ENCODE results near the gene LHPP. TPM values are rescaled to one million over a fixed set of nuclear protein-coding genes. Genes with fewer than 3 reads are reported as not detected.

The LHPP gene
- total RNA-seq, 1 donor from 2014 or later, result 18.8 TPM

GRCh38 chr10:124598773-124599587, 137.4 kb downstream of the LHPP start:
- H3K9me3 Mint-ChIP-seq (ENCODE audit: unreplicated experiment), result no peaks in the 10 kb centered on the region
- no peaks in the 10 kb centered on the region for H3K4me1 Mint-ChIP-seq (ENCODE audit: unreplicated experiment)
- no peak overlapping the region for H3K27ac Mint-ChIP-seq (ENCODE audit: unreplicated experiment)
- no peaks in the 10 kb centered on the region for H3K36me3 Mint-ChIP-seq (ENCODE audit: unreplicated experiment)
- no peak overlapping the region for H3K4me3 Mint-ChIP-seq (ENCODE audit: unreplicated experiment)
- H3K27me3 Mint-ChIP-seq (ENCODE audit: unreplicated experiment), result no peaks in the 10 kb centered on the region
- DNase-seq (ENCODE audit: extremely low spot score, unreplicated experiment), result no peak
- TF ChIP-seq, protein P1, sequence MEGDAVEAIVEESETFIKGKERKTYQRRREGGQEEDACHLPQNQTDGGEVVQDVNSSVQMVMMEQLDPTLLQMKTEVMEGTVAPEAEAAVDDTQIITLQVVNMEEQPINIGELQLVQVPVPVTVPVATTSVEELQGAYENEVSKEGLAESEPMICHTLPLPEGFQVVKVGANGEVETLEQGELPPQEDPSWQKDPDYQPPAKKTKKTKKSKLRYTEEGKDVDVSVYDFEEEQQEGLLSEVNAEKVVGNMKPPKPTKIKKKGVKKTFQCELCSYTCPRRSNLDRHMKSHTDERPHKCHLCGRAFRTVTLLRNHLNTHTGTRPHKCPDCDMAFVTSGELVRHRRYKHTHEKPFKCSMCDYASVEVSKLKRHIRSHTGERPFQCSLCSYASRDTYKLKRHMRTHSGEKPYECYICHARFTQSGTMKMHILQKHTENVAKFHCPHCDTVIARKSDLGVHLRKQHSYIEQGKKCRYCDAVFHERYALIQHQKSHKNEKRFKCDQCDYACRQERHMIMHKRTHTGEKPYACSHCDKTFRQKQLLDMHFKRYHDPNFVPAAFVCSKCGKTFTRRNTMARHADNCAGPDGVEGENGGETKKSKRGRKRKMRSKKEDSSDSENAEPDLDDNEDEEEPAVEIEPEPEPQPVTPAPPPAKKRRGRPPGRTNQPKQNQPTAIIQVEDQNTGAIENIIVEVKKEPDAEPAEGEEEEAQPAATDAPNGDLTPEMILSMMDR (IDR thresholded peaks at IDR 0.05), result no peak

- Mint-ChIP-seq H3K4me1 (ENCODE audit: unreplicated experiment) (no peaks in the 10 kb centered on the region), H3K36me3 (ENCODE audit: unreplicated experiment) (no peaks in the 10 kb centered on the region), H3K9me3 (ENCODE audit: unreplicated experiment) (no peaks in the 10 kb centered on the region), H3K27ac (ENCODE audit: unreplicated experiment) (no peak overlapping the region), H3K27me3 (ENCODE audit: unreplicated experiment) (no peaks in the 10 kb centered on the region), H3K4me3 (ENCODE audit: unreplicated experiment) (no peak overlapping the region)
- TF ChIP-seq, protein P1 (IDR thresholded peaks at IDR 0.05), result no peak
- DNase-seq (ENCODE audit: extremely low spot score, unreplicated experiment), result no peak
Observed at GRCh38 chr10:124599588-124600050, 138.0 kb downstream of the LHPP start.

GRCh38 chr10:124600051-124600880, 138.6 kb downstream of the LHPP start:
- H3K36me3 Mint-ChIP-seq (ENCODE audit: unreplicated experiment), result no peaks in the 10 kb centered on the region
- no peak overlapping the region for H3K4me3 Mint-ChIP-seq (ENCODE audit: unreplicated experiment)
- TF ChIP-seq, protein P1 (IDR thresholded peaks at IDR 0.05), result no peak
- no peaks in the 10 kb centered on the region for H3K4me1 Mint-ChIP-seq (ENCODE audit: unreplicated experiment)
- H3K9me3 Mint-ChIP-seq (ENCODE audit: unreplicated experiment), result no peaks in the 10 kb centered on the region
- H3K27me3 Mint-ChIP-seq (ENCODE audit: unreplicated experiment), result no peaks in the 10 kb centered on the region
- H3K27ac Mint-ChIP-seq (ENCODE audit: unreplicated experiment), result no peak overlapping the region
- no peak for DNase-seq (ENCODE audit: extremely low spot score, unreplicated experiment)

- Mint-ChIP-seq H3K36me3 (ENCODE audit: unreplicated experiment) (no peaks in the 10 kb centered on the region), H3K4me3 (ENCODE audit: unreplicated experiment) (no peak overlapping the region), H3K27me3 (ENCODE audit: unreplicated experiment) (no peaks in the 10 kb centered on the region), H3K27ac (ENCODE audit: unreplicated experiment) (no peak overlapping the region), H3K9me3 (ENCODE audit: unreplicated experiment) (no peaks in the 10 kb centered on the region), H3K4me1 (ENCODE audit: unreplicated experiment) (no peaks in the 10 kb centered on the region)
- no peak for DNase-seq (ENCODE audit: extremely low spot score, unreplicated experiment)
- TF ChIP-seq, protein P1 (IDR thresholded peaks at IDR 0.05), result no peak
Observed at GRCh38 chr10:124601016-124601415, 139.4 kb downstream of the LHPP start.

Data from osteocyte (in vitro differentiated cells).